ENCODE results near the gene AFMID.

GRCh38 chr17:78256707-78257591 lies 69.8 kb downstream of the AFMID start:
- TF ChIP-seq CTCF (IDR thresholded peaks at IDR 0.05), result no peak
- TF ChIP-seq POLR2A (IDR thresholded peaks at IDR 0.05), result no peak
